Measurements from ENCODE around the gene MATK.

Gene MATK

DNA sequence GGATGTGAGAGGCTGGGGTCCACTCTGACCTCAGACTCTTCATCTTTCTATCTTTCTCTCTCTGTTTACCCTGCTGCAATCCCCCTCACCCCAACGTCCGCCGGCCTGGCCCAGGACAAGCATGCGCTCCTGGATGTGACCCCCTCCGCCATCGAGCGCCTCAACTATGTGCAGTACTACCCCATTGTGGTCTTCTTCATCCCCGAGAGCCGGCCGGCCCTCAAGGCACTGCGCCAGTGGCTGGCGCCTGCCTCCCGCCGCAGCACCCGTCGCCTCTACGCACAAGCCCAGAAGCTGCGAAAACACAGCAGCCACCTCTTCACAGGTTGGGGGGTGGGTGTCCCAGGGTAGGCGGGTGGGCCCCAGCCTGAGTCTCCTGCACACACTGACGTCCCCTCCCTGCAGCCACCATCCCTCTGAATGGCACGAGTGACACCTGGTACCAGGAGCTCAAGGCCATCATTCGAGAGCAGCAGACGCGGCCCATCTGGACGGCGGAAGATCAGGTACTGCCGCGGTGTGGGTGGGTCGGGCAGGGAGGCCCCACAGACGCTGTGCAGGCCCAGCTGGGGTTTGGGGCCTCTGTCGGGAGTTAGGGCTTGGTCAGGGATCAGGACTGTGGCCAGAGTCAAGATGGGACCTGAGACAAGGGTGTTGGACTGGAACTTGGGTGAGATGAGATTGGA, 39.7 kb downstream of the MATK start:
- DNase-seq (ENCODE audit: low spot score): no peak

DNA sequence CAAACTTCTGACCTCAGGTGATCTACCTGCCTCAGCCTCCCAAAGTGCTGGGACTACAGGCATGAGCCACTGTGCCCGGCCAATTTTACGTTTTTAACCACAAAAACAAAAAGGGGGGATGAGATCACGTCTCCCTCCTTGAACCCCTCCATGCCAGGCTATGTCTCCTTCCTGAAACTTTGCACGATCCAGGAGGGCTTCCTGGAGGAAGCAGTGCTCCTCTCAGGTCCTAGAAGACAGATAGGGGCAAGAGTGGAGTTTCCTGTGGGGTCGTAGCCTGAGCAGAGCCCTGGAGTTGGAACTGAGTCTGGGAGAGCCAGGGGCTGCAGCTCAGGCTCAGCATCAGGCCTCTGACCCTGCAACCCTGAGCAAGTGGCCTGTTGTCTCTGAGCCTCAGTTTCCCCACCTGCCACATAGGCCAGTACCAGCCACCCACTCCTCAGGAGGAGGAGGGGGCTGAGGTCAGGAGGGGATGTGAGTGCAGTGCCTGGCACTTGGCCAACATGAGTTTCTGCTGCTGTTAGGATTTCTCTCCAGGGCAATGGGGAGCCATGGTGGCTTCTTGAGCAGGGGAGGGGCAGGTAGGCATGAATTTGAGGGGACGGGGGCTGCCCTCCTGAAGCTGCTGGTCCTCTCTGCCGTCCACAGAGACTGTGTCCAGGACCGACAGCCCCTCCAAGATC, 40.7 kb downstream of the MATK start:
- no peak for DNase-seq (ENCODE audit: low spot score)

DNA sequence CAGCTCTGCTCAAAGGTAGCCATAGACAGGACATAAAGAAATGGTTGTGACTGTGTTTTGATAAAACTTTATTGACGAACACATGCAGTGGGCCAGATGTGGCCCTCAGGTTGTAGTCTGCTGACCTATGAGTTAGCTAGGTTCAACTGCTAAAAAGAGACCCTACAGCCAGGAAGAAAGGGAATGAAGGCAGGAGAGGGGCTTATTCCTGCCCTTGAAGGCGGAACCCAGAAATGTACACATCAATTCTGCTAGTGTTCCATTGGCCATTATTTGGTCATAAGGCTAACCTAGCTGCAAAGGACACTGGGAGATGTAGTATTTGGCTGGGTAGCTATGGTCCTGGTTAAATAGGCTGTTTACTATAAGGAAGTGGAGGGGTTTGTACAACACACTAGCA, 42.7 kb downstream of the MATK start:
- no peak for DNase-seq (ENCODE audit: low spot score)

DNA sequence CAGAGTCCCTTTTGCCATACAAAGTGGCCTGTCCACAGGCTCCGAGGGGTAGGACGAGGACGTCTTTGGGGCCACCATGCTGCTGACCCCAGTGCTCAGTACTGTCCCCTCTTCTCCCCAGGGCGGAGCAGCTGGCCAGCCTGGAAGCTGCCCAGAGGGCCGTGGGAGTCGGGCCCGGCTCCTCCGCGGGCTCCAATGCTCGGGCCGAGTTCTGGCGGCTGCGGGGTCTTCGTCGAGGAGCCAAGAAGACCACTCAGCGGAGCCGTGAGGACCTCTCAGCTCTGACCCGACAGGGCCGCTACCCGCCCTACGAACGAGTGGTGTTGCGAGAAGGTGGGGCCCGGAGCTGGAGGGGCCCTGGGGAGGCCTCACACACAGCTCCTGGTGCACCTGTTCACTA, 45.8 kb downstream of the MATK start:
- DNase-seq (ENCODE audit: low spot score): no peak

DNA sequence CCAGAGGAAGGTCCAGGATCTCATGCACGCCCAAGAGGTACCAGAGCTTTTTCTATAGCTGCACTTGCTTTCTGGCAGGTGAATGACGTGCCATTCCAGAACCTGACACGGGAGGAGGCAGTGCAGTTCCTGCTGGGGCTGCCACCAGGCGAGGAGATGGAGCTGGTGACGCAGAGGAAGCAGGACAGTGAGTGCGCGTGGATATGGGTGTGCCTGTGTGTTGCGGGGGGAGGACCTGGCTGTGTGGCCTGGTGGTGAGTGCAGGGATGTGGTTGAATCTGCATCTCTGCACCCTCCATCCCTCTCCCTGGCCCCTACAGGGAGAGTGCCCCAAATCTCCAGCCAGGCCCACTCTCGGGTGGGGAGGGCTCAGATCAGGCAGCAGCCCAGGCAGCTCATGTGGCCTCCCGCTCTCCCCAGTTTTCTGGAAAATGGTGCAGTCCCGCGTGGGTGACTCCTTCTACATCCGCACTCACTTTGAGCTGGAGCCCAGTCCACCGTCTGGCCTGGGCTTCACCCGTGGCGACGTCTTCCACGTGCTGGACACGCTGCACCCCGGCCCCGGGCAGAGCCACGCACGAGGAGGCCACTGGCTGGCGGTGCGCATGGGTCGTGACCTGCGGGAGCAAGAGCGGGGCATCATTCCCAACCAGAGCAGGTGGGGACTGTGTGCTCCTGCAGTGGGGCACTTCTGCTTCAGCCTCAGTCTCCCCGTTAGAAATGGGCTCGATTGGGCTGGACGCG, 47.5 kb downstream of the MATK start:
- DNase-seq (ENCODE audit: low spot score): no peak

DNA sequence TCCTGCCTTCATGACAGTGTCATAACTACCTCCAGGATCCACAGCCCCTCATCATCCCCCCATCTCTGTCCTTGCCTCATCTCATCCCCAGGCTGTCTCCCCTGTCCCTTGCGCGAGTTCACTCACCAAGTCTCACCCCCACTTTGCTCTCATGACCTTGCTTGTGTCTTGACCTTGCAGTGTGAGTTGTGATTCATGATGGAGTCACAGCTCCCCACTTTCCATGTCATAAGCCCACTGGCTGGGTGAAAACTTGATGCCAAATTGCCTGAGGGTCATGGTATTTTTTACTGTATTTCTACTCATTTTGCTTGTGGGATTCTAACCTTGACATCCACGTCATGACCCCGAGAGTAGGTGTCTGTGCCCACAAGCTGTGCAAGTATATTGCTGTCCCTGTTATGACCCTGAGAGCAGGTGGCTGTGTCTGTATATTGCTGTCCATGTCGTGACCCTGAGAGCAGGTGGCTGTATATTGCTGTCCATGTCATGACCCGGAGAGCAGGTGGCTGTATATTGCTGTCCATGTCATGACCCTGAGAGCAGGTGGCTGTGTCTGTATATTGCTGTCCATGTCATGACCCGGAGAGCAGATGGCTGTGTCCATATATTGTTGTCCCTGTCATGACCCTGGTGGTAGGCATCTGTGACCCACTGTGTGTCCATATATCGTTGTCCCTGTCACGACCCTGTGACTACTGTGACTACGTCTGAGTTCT, 48.5 kb downstream of the MATK start:
- no peak for DNase-seq (ENCODE audit: low spot score)

DNA sequence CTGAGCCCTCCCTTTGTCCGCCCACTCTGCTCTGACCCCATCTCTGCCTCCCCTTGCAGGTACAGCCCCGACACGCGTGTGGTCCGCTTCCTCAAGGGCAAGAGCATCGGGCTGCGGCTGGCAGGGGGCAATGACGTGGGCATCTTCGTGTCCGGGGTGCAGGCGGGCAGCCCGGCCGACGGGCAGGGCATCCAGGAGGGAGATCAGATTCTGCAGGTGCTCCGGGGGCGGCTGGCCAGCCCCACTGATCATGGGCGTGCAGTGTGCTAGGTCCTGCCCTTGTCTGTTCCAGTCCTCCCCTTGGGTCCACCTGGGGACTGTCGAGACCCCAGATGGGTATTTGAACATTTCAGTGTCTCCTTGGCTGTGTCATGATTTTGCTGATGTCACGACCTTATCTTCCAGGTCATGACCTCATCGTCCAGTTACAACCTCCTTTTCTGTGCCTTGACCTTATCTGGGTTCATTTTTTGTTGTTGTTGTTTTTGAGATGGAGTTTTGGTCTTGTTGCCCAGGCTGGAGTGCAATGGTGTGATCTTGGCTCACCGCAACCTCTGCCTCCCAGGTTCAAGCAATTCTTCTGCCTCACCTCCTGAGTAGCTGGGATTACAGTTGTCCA, 50.0 kb downstream of the MATK start:
- no peak for DNase-seq (ENCODE audit: low spot score)

DNA sequence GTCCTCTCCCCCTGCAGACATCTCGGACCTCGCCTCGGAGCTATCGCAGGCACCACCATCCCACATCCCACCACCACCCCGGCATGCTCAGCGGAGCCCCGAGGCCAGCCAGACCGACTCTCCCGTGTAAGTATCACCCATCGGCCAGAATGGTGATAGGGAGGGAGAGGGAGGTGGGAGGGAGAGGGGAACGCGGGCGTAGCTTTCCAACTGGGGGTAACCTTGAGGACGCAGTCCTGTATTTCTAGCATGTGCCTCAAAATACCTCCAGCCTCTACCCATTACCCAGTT, 51.9 kb downstream of the MATK start:
- DNase-seq (ENCODE audit: low spot score): no peak

DNA sequence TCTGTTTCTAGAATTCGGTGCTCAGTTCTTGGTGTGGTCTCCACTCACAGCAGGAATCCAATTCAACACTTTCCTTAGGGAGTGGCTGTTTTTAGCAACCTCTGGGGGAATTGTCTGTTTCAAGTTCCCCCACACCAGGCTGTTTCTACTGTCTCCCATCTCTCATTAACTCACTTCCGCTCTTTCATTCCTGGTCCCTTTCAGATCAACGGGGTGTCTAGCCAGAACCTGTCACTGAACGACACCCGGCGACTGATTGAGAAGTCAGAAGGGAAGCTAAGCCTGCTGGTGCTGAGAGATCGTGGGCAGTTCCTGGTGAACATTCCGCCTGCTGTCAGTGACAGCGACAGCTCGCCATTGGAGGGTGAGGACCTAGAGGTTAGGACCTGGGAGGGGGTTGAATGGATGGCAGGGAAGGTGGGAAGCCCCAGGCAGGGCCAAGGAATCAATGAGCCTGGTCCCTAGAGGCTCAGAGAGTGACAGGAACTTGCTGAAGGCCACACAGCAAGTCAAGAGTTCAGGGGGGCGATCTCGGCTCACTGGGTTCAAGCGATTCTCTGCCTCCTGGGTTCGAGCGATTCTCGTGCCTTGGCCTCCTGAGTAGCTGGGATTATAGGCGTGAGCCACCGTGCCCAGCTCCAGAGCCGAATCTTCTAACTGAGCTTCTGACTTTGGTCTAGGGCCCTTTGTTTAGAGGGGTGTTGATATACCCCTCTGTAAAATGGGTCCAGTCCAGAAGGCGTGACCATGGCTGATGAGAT, 52.5 kb downstream of the MATK start:
- DNase-seq (ENCODE audit: low spot score): no peak

DNA sequence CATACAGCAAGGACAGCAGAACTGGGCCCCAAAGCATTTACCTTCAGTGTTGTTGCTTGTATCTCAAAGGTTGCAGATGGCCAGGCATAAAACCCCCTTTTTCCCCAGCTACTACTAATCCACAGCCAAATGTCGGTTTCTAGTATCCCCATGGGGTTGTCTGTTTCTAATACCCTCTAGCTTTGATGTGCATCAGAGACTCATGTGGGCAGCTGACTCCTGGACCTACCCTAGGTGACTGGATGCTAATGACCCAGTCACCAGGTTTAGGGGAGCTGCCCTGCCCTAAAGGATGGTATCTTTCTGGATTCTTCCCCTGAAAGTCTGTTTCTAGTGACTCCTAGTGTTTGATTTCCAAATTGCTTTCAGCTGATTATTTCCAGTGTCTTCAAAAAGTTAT, 54.1 kb downstream of the MATK start:
- DNase-seq (ENCODE audit: low spot score): no peak

DNA sequence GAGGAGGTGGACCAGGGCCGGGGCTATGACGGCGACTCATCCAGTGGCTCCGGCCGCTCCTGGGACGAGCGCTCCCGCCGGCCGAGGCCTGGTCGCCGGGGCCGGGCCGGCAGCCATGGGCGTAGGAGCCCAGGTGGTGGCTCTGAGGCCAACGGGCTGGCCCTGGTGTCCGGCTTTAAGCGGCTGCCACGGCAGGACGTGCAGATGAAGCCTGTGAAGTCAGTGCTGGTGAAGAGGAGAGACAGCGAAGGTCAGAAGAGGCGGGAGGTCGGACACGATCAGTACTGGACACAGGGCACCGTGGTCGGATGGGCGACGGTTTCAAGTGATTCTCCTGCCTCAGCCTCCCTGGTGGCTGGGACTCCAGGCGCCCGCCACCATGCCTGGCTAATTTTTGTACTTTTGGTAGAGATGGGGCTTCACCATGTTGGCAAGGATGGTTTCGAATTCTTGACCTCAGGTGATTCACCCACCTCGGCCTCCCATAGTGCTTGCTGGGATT, 55.7 kb downstream of the MATK start:
- DNase-seq (ENCODE audit: low spot score): no peak
